H9 (cell line): ENCODE measurements around the gene ACTL8. TPM values are rescaled to one million over a fixed set of nuclear protein-coding genes. Genes with fewer than 3 reads are reported as not detected.

Experiments used
- DNase-seq: peaks from one replicate; pipeline ENCODE4 v3.0.0-alpha.2; 2017
- H2AFZ ChIP-seq: one replicate; pipeline ENCODE4 v1.6.1; 2013; ENCODE audit warnings: mild to moderate bottlenecking, low read length, control low read depth, moderate library complexity
- H2AK5ac ChIP-seq: 2 replicates; pipeline ENCODE4 v1.6.1; 2013; ENCODE audit warnings: low read length, control low read depth, mixed read lengths; ENCODE audit not compliant: insufficient read length
- H2BK120ac ChIP-seq: one replicate; pipeline ENCODE4 v1.6.1; 2013; ENCODE audit warnings: low read depth, mild to moderate bottlenecking, low read length, control low read depth, inconsistent platforms; ENCODE audit not compliant: poor library complexity, severe bottlenecking
- H2BK12ac ChIP-seq: 2 replicates; pipeline ENCODE4 v1.6.1; 2013; ENCODE audit warnings: low read length, control low read depth, mixed read lengths, low read depth; ENCODE audit not compliant: insufficient read length
- H2BK15ac ChIP-seq: 2 replicates; pipeline ENCODE4 v1.6.1; 2013; ENCODE audit warnings: low read depth, low read length, control low read depth
- H2BK20ac ChIP-seq: one replicate; pipeline ENCODE4 v1.6.1; 2013; ENCODE audit warnings: low read depth, mild to moderate bottlenecking, low read length, control low read depth, inconsistent platforms; ENCODE audit not compliant: poor library complexity, severe bottlenecking
- H2BK5ac ChIP-seq: 2 replicates; pipeline ENCODE4 v1.6.1; 2013; ENCODE audit warnings: low read length, control low read depth, mixed read lengths; ENCODE audit not compliant: insufficient read length
- H3K14ac ChIP-seq: 2 replicates; pipeline ENCODE4 v1.6.1; 2013; ENCODE audit warnings: low read length, control low read depth; ENCODE audit not compliant: insufficient read depth
- H3K18ac ChIP-seq: 2 replicates; pipeline ENCODE4 v1.6.1; 2013; ENCODE audit warnings: low read depth, mild to moderate bottlenecking, mixed read lengths, low read length, control low read depth; ENCODE audit not compliant: insufficient read length
- H3K23ac ChIP-seq: 2 replicates; pipeline ENCODE4 v1.6.1; 2013; ENCODE audit warnings: low read length, control low read depth, mixed read lengths, low read depth; ENCODE audit not compliant: insufficient read length
- H3K23me2 ChIP-seq: 2 replicates; pipeline ENCODE4 v1.6.1; 2013; ENCODE audit warnings: low read depth, mild to moderate bottlenecking, mixed read lengths, low read length, control low read depth; ENCODE audit not compliant: insufficient read length, poor library complexity, severe bottlenecking
- H3K27ac ChIP-seq: 2 replicates; pipeline ENCODE4 v1.5.1; 2013; ENCODE audit warnings: low read length, control low read depth, mixed read lengths, low read depth; ENCODE audit not compliant: insufficient read length
- H3K27me3 ChIP-seq: 2 replicates; pipeline ENCODE4 v1.6.1; 2013; ENCODE audit warnings: low read length, control low read depth, inconsistent platforms; ENCODE audit not compliant: insufficient read depth
- H3K4ac ChIP-seq: 2 replicates; pipeline ENCODE4 v1.6.1; 2013; ENCODE audit warnings: low read depth, mild to moderate bottlenecking, control low read depth, inconsistent platforms, low read length, moderate library complexity
- H3K4me1 ChIP-seq: 2 replicates; pipeline ENCODE4 v1.6.1; 2013; ENCODE audit warnings: low read length, control low read depth, inconsistent platforms; ENCODE audit not compliant: insufficient read depth
- H3K4me2 ChIP-seq: 2 replicates; pipeline ENCODE4 v1.6.1; 2013; ENCODE audit warnings: low read length, control low read depth, mixed read lengths; ENCODE audit not compliant: insufficient read length, insufficient read depth
- H3K56ac ChIP-seq: 2 replicates; pipeline ENCODE4 v1.6.1; 2013; ENCODE audit warnings: low read depth, mild to moderate bottlenecking, mixed read lengths, low read length, control low read depth; ENCODE audit not compliant: insufficient read length
- H3K79me1 ChIP-seq: 2 replicates; pipeline ENCODE4 v1.6.1; 2013; ENCODE audit warnings: low read depth, mild to moderate bottlenecking, moderate library complexity, low read length, control low read depth, inconsistent platforms; ENCODE audit not compliant: insufficient read depth, poor library complexity, severe bottlenecking
- H3K79me2 ChIP-seq: 2 replicates; pipeline ENCODE4 v1.6.1; 2013; ENCODE audit warnings: low read length, control low read depth, inconsistent platforms; ENCODE audit not compliant: insufficient read depth
- H3K9ac ChIP-seq: 2 replicates; pipeline ENCODE4 v1.6.1; 2013; ENCODE audit warnings: low read length, control low read depth, mixed read lengths; ENCODE audit not compliant: insufficient read length; ENCODE audit errors: extremely low read depth
- H3K9me3 ChIP-seq: one replicate; pipeline ENCODE4 v1.6.1; 2013; ENCODE audit warnings: low read depth, low read length, inconsistent platforms; ENCODE audit not compliant: control insufficient read depth
- H3T11ph ChIP-seq: one replicate; pipeline ENCODE4 v1.6.1; 2013; ENCODE audit warnings: mild to moderate bottlenecking, low read length, control low read depth, inconsistent platforms
- H4K20me1 ChIP-seq: one replicate; pipeline ENCODE4 v1.6.1; 2013; ENCODE audit not compliant: control insufficient read depth, insufficient read length, insufficient read depth
- H4K5ac ChIP-seq: 2 replicates; pipeline ENCODE4 v1.6.1; 2013; ENCODE audit warnings: low read depth, mild to moderate bottlenecking, mixed read lengths, low read length, control low read depth; ENCODE audit not compliant: insufficient read length
- H4K8ac ChIP-seq: replicated peaks from 2 replicates; pipeline ENCODE4 v1.6.1; 2013; ENCODE audit warnings: low read length, control low read depth, mixed read lengths, low read depth; ENCODE audit not compliant: insufficient read length
- H4K91ac ChIP-seq: 2 replicates; pipeline ENCODE4 v1.6.1; 2013; ENCODE audit warnings: low read depth, mild to moderate bottlenecking, moderate library complexity, mixed read lengths, low read length, control low read depth; ENCODE audit not compliant: insufficient read length
- H3K27ac Mint-ChIP-seq, 3 experiments: 2 replicates in 2 of 3; 3 replicates in 1 of 3; pipeline ENCODE4 v1.8.0; 2020 to 2021; ENCODE audit warnings: mixed read lengths in 3 of 3, mild to moderate bottlenecking in 1 of 3, moderate library complexity in 1 of 3
- H3K27me3 Mint-ChIP-seq: 2 replicates; pipeline ENCODE4 v1.8.0; 2021; ENCODE audit warnings: low read depth, mild to moderate bottlenecking, moderate library complexity, mixed read lengths
- H3K36me3 Mint-ChIP-seq, 3 experiments: 2 replicates in 2 of 3; 3 replicates in 1 of 3; pipeline ENCODE4 v1.8.0; 2020 to 2021; ENCODE audit warnings: low read depth in 3 of 3, mixed read lengths in 3 of 3; ENCODE audit not compliant: insufficient read depth in 1 of 3
- H3K4me1 Mint-ChIP-seq, 2 experiments: 2 replicates each; pipeline ENCODE4 v1.8.0; 2020; ENCODE audit warnings: mixed read lengths in 2 of 2
- H3K4me3 Mint-ChIP-seq, 2 experiments: 2 replicates in 1 of 2; 3 replicates in 1 of 2; pipeline ENCODE4 v1.8.0; 2020 to 2021; ENCODE audit warnings: mild to moderate bottlenecking in 2 of 2, mixed read lengths in 2 of 2, moderate library complexity in 1 of 2
- H3K9me3 Mint-ChIP-seq, 2 experiments: 2 replicates in 1 of 2; 3 replicates in 1 of 2; pipeline ENCODE4 v1.8.0; 2020; ENCODE audit warnings: mild to moderate bottlenecking in 2 of 2, mixed read lengths in 2 of 2, moderate library complexity in 1 of 2
- total RNA-seq: library from RNA; stranded (reverse); gene quantifications from 2 replicates; pipeline ENCODE4 v1.2.1, GENCODE V29; 2021
- TF ChIP-seq, protein P1 (sequence below): fragments of 200-600 bp; sonication (generic); conservative IDR thresholded peaks from 3 replicates; pipeline ENCODE4 v1.8.0; 2021; ENCODE audit warnings: antibody characterized with exemption, mild to moderate bottlenecking

ACTL8 gene
- total RNA-seq, 1 experiment from 2014 or later, result not detected

DNA sequence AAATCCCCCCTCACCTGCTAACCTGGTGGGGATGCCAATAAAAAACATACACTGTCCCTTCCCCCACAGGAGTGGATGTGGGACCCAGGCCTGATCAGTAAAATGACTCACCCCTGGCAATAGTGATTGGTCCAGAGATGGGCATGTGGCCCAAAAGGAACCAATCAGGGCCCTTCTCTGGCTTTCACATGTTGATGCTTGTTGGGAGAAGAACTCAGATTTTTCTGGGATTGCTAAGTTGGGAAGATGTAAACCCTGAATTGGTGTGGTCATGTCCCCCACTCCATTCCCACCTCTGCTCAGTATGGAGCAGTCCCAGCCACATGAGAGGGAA lies 43.6 kb upstream of the ACTL8 start:
- Histone ChIP-seq H2BK15ac (no peak overlapping the region), H3K27me3 (no peaks in the 10 kb centered on the region)
- H3K36me3 Mint-ChIP-seq, result peaks cover 6 to 15% (median 10%) of the 10 kb centered on the region in 3 experiments; a peak in 6 of 7 replicates

More for the DNA sequence above, 43.6 kb upstream of the ACTL8 start:
- H2BK5ac ChIP-seq, result no peak overlapping the region
- peaks cover 8% of the 10 kb centered on the region for H3K9me3 ChIP-seq
- no peaks in the 10 kb centered on the region for H3K79me2 ChIP-seq
- no peak for DNase-seq
- no peaks in the 10 kb centered on the region for H4K20me1 ChIP-seq
- H3T11ph ChIP-seq, result no peak overlapping the region
- no peak overlapping the region for H3K14ac ChIP-seq
- H3K9ac ChIP-seq, result no peak overlapping the region
- H3K56ac ChIP-seq, result no peak overlapping the region
- H4K91ac ChIP-seq, result no peak overlapping the region
- H2AFZ ChIP-seq, result no peak overlapping the region
- H3K4me3 Mint-ChIP-seq, result no peak overlapping the region
- H3K27ac Mint-ChIP-seq, result no peak overlapping the region
- no peak overlapping the region for H2BK12ac ChIP-seq
- no peaks in the 10 kb centered on the region for H3K79me1 ChIP-seq
- no peaks in the 10 kb centered on the region; a peak in 1 of 4 replicates for H3K4me1 Mint-ChIP-seq
- no peaks in the 10 kb centered on the region for H3K23me2 ChIP-seq
- no peak overlapping the region for H2AK5ac ChIP-seq
- no peak overlapping the region for H3K18ac ChIP-seq
- no peak overlapping the region for H2BK20ac ChIP-seq
- H2BK120ac ChIP-seq, result no peak overlapping the region
- TF ChIP-seq, protein P1, sequence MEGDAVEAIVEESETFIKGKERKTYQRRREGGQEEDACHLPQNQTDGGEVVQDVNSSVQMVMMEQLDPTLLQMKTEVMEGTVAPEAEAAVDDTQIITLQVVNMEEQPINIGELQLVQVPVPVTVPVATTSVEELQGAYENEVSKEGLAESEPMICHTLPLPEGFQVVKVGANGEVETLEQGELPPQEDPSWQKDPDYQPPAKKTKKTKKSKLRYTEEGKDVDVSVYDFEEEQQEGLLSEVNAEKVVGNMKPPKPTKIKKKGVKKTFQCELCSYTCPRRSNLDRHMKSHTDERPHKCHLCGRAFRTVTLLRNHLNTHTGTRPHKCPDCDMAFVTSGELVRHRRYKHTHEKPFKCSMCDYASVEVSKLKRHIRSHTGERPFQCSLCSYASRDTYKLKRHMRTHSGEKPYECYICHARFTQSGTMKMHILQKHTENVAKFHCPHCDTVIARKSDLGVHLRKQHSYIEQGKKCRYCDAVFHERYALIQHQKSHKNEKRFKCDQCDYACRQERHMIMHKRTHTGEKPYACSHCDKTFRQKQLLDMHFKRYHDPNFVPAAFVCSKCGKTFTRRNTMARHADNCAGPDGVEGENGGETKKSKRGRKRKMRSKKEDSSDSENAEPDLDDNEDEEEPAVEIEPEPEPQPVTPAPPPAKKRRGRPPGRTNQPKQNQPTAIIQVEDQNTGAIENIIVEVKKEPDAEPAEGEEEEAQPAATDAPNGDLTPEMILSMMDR, result no peak
- no peaks in the 10 kb centered on the region for H3K4me1 ChIP-seq
- peaks cover 7% of the 10 kb centered on the region for H3K27me3 Mint-ChIP-seq
- H4K5ac ChIP-seq, result no peak overlapping the region
- no peak overlapping the region for H4K8ac ChIP-seq
- no peak overlapping the region for H3K4me2 ChIP-seq
- peaks cover 19 to 25% of the 10 kb centered on the region in 2 experiments for H3K9me3 Mint-ChIP-seq
- no peak overlapping the region for H3K4ac ChIP-seq
- H3K23ac ChIP-seq, result no peak overlapping the region
- no peak overlapping the region for H3K27ac ChIP-seq
